AG04449 (cell line): ENCODE results near the gene ADGRE3.

Source experiments
- CTCF ChIA-PET: fragments of 350-600 bp; formaldehyde crosslinking; extraction: SDS; loops from one replicate; lab custom pipeline; 2021; ENCODE audit warnings: antibody characterized with exemption; lab: Yijun Ruan, JAX
- POLR2A ChIA-PET: fragments of 400-600, 350-600 bp; formaldehyde crosslinking; extraction: SDS; loops from one replicate; lab custom pipeline; 2020; ENCODE audit warnings: antibody characterized with exemption, inconsistent platforms; lab: Yijun Ruan, JAX
- DNase-seq: peaks from one replicate; pipeline ENCODE4 v3.0.0-alpha.2; 2010; ENCODE audit warnings: low read depth, low spot score
- H3K4me3 ChIP-seq: 2 replicates; pipeline ENCODE4 v1.5.1; 2011; ENCODE audit warnings: low read depth, mild to moderate bottlenecking, control low read depth, low read length
- TF ChIP-seq, protein P1 (sequence below): IDR thresholded peaks from one replicate; pipeline ENCODE4 v1.5.1; 2011; ENCODE audit warnings: mild to moderate bottlenecking, moderate library complexity, low read length, control low read depth, inconsistent platforms; ENCODE audit not compliant: insufficient read depth; ENCODE audit errors: missing control alignments

ADGRE3 gene

DNA sequence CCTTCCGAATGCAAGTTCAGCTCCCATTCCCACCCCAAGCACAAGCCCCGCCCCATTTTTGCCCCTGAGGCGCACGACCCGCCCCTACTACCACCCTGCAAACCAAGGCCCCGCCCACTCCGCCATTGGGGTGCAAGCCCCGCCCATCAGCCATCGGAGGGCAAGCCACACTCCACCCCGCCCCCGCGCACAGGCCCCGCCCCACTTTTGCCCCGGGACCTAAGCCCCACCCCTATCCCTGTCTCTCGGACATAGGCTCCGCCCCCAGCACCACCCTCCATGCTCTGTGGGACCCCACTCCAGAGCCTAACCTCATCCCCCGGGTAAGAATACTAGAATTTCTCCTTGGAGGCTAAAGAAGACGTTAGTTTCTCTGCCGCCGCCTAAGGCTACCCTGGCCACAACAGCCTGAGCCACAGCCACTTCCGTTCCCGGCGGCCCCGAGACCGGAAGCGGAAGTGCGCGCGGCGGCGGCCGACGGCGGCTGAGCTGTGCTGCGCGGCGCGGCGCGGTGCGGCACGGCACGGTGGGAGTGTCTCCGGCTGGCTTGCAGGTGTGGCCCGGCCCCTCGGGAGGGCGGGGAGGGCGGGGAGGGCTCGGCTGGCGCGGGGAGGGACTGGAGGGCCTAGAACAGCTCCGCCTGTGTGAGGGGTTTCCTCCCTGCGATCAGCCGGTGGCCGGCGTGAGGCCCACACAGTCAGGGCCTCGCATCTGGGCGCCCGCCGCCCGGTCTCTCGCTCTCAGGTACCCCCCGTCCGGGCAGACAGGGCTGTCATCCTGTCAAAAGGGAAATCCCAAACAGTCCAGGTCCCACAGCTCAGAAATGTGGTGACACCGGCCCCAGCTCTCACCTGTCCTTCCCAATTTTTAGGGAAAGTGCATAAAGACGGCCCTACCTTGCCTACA is 15.2 kb upstream of the ADGRE3 start, which contains the start of gene ZNF333:
Gene ZNF333, plus strand, starts transcription at position 451 of the 906 bp plus-strand sequence. CDS start 3,444 bp downstream, outside the sequence.
- H3K4me3 ChIP-seq = peak within 1 kb of the TSS; percentile 84
- TF ChIP-seq, protein P1, sequence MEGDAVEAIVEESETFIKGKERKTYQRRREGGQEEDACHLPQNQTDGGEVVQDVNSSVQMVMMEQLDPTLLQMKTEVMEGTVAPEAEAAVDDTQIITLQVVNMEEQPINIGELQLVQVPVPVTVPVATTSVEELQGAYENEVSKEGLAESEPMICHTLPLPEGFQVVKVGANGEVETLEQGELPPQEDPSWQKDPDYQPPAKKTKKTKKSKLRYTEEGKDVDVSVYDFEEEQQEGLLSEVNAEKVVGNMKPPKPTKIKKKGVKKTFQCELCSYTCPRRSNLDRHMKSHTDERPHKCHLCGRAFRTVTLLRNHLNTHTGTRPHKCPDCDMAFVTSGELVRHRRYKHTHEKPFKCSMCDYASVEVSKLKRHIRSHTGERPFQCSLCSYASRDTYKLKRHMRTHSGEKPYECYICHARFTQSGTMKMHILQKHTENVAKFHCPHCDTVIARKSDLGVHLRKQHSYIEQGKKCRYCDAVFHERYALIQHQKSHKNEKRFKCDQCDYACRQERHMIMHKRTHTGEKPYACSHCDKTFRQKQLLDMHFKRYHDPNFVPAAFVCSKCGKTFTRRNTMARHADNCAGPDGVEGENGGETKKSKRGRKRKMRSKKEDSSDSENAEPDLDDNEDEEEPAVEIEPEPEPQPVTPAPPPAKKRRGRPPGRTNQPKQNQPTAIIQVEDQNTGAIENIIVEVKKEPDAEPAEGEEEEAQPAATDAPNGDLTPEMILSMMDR = no peak
- POLR2A ChIA-PET = interaction anchor here (0.7 to 1.0 kb wide), 2 partner anchors 9 to 117 kb away, joined by 4 to 6 read pairs; partner anchors contain the start of gene NDUFB7
- CTCF ChIA-PET = interaction anchor here (1.1 to 11.4 kb wide), 3 partner anchors 110 to 134 kb away, joined by 3 to 247 read pairs (median 16); partner anchors contain the start of gene NDUFB7
- DNase-seq = peak; percentile 40

DNA sequence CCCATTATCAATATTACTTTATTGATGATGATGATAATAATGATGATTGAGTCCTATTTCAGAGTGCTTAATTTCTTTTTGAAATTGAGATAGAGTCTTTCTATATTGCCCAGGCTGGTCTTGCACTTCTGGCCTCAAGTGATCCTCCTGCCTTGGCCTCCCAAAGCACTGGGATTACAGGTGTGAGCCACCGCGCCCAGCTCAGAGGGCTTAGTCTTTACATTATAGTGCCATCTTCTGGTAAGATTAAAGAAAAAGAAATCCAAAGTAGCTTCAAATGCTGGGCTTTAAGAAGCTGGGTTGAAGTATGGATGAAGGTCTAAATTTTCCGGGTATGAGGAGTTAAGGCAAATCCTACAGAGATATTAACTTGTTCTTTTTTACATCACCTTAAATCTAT is 11.8 kb upstream of the ADGRE3 start:
- CTCF ChIA-PET = interaction anchor here (0.8 to 11.4 kb wide), 8 partner anchors 8 to 139 kb away, joined by 3 to 247 read pairs (median 4); partner anchors contain the start of genes ADGRE3 and NDUFB7
- POLR2A ChIA-PET = interaction anchor here (0.6 kb wide), 1 partner anchor 118 kb away, joined by 3 read pairs; no protein-coding TSS in a partner anchor
- TF ChIP-seq, protein P1 = no peak
- no peak overlapping the region for H3K4me3 ChIP-seq
- no peak for DNase-seq

DNA sequence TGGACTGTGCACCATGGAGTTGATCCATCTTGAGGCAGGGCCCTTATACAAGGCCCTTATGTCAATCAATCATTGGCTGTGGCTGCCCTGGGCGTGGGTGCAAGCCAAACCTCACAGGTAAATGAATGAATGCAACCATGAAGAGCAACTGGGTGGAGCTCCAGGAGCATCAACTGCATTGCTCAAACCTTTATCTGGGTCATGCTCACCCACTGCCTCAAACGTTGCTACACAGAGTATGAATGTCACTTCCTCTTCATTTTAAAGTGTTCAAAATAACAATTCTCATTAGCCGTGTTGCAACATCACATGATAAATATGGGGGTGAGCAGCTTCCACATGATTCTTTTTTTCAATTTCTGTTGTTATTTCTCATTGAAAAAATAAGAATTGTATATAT is 8.8 kb upstream of the ADGRE3 start:
- TF ChIP-seq, protein P1 = no peak
- POLR2A ChIA-PET = no interaction called here
- H3K4me3 ChIP-seq = no peak overlapping the region
- CTCF ChIA-PET = interaction anchor here (1.5 to 11.4 kb wide), 2 partner anchors 105 to 111 kb away, joined by 4 to 247 read pairs; partner anchors contain the start of gene NDUFB7
- DNase-seq = no peak

DNA sequence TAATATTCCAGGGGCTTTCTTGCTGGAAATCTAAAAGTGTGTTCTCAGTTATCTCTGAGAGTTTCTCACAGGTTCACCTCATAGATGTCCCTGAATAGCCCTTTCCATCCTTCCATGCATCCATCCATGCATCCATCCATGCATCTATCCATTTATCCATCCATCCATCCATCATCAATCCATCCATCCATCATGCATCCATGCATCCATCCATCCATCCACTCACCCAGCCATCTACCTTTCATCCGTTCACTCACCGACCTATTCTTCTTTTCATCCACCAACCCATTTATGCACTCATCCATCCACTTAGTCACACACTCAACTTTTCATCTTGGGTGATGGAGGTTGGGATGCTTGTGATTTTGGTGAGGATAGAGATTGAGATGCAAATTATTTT is 7.4 kb upstream of the ADGRE3 start:
- no peak overlapping the region for H3K4me3 ChIP-seq
- ChIA-PET POLR2A (no interaction called here), CTCF (no interaction called here)
- TF ChIP-seq, protein P1 = no peak
- no peak for DNase-seq

DNA sequence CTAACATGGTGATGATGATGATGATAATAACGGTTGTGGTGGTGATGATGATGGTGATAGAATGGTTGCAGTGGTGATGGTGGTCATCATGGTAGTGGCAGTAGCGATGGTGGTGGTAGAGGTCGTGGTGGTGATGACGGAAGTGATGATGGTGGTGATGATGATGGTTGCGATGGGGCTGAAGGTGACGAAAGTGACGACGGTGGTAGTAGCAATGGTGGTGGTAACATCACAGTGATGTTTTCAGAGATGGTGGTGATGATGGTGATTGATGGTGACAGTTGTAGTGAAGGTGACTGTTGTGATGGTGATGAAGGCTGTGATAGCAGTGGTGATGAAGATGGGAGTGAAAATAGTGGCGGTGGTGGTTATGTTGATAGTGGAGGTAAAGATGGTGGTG is 3.6 kb upstream of the ADGRE3 start:
- CTCF ChIA-PET = no interaction called here
- no peak for DNase-seq
- POLR2A ChIA-PET = no interaction called here
- no peak overlapping the region for H3K4me3 ChIP-seq
- TF ChIP-seq, protein P1 = no peak

DNA sequence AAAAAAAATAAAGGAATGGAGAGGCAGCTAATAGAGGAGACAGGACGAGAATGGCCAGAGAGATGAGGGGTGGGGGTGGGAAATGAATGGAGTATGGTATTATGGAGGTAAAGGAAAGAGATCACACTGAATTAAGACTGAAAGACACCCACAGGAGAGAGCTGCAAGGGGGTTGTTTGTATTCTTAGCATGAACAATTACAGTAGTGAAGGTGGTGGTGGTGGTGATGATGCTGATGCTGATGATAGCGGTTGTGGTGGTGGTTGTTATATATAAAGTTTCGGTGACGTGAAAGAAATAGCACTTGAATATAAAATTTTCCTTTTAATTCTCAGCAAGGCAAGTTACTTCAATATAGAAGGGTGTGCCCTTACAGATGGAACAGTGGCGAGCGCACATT is 2.8 kb upstream of the ADGRE3 start:
- ChIA-PET POLR2A (no interaction called here), CTCF (interaction anchor here (1.3 to 6.3 kb wide), 2 partner anchors 9 to 103 kb away, joined by 4 to 32 read pairs; no protein-coding TSS in a partner anchor)
- TF ChIP-seq, protein P1 = no peak
- no peak for DNase-seq
- H3K4me3 ChIP-seq = no peak overlapping the region
